HG02571 (cell line): Measurements from ENCODE around the gene LCP2.
A peak's percentile ranks its signal among the peaks of the same experiment; 100 is the strongest.
"Not testable (repeated sequence)": the region's sequence is repeated elsewhere in the genome, so short reads cannot be mapped to it uniquely, and the experiment has no call there.

ENCODE experiments used
- ATAC-seq: cut with Tn5 transposase; IDR thresholded peaks from one replicate; pipeline ENCODE4 v1.9.1; 2021; ENCODE audit warnings: mild to moderate bottlenecking, moderate library complexity; ENCODE audit not compliant: unreplicated experiment

Gene LCP2

DNA sequence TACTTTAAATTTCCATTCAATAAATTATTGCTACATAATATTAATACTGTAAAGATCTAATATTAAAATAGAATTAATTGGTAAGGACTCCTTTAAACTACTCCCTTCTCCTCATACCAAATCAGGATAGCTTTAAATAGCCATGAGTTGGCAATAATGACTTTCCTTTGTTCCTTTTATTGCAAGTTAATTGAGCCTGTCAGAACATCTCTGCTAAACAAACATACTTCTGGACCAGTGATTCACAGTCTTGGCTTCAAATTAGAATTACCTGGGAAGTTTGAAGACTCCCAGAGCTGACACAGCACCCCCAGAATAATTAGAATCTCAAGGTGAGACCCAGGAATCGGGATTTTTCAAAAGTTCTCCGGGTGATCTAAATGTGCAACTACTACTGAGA is 46.1 kb downstream of the LCP2 start:
- ATAC-seq: no peak

DNA sequence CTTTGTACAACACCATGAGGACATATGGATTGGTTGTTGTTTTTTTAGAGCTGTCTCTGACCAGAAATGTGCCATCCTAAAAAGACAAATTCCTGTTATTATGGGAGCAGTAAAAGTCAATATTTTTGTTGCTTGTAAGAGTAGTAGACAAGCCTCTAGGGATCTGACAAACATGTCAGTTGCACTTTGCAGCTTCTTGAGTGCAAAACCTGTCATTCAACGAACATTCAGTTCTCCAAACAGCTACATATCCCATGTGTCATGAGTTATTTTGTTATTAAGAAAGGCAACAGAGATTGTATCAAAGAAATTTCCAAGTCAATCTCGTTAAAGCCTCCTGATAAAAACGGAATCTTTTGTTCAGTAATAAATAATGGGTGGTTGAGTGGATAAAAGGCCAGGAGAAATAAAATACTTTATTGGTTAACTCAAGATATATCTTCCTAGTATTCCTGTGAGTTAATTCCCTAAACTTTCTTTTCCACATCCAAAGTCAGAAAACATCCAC is 46.7 kb downstream of the LCP2 start:
- ATAC-seq: no peak

DNA sequence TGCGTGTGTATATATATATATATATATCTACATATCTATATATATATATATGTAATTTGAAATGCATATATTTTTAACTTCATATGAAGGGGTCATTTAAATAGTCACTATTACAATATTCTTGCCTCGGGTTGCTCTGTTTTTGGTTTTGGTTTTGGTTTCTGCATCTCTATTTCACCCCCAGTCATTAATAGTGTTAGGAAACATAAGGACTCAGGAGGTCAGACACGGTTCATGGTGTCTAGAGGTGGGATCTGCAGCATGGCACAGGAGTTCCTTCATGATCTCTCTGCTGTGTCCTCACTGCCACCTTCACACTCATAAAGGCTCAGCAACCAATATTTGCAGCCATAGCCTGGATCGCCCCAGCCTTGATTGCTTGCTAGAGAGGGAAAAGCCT is 48.2 kb downstream of the LCP2 start:
- ATAC-seq: no peak

DNA sequence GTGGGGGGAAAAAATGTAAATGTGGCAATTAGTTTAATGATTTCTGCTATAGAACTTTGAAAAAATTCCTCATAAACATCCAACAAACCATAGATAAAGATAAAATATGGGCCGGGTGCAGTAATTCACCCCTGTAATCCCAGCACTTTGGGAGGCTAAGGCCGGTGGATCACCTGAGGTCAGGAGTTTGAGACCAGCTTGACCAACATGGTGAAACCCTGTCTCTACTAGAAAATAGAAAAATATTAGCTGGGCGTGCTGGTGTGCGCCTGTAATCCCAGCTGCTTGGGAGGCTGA is 48.7 kb downstream of the LCP2 start:
- not testable (repeated sequence) for ATAC-seq

DNA sequence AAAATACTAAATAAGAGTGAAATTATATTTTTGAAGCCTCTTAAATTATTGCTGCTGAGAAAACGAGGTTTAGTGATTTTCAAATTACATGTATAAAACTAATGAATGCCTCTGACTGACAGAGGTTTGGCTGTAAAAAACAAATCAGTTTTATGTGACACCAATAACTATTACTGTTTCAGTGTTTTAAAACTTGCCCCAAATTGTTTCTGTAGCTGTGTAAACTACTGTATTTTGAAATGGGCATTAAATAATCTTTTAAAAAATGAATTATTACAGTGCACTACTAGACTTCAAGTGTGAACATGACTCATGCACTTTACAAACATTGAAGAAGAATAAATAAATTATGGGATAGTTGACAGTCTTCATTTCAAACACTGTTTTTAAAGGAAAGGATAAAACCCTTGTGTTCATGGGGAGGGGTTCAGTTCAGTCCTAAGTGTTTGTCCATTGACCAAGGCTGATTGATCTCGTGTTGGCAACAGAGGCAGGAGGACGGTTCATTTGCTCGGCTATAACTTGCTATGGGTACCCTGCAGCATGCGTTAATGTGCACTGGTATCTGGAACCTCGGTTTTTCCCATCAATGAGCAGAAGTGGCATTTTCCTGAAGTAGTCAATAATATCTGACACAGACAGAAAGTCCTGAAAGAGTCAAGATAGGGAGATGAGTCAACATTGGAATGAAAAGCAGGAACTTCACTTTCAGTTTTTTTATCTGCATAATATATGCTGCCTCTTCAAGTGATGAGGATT is 49.2 kb downstream of the LCP2 start:
- no peak for ATAC-seq

DNA sequence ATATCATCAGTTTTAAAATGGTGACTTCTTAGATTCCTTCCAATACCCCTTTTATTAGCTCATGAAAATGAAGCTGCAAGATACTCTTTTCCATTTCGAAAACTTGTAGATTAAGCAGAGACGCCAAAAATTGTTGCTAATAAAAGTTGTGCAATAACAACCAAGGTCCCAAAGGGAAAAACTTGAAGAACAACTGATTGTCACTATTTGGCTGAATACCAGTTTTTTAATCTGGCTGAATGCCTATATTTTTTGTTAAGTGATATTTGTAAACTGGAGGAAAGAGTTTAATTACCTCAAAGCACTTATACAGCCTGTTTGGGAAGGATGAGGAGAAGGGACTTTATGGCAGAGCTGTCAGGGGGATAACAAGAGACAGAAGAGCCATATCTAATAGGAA is 50.2 kb downstream of the LCP2 start:
- no peak for ATAC-seq

DNA sequence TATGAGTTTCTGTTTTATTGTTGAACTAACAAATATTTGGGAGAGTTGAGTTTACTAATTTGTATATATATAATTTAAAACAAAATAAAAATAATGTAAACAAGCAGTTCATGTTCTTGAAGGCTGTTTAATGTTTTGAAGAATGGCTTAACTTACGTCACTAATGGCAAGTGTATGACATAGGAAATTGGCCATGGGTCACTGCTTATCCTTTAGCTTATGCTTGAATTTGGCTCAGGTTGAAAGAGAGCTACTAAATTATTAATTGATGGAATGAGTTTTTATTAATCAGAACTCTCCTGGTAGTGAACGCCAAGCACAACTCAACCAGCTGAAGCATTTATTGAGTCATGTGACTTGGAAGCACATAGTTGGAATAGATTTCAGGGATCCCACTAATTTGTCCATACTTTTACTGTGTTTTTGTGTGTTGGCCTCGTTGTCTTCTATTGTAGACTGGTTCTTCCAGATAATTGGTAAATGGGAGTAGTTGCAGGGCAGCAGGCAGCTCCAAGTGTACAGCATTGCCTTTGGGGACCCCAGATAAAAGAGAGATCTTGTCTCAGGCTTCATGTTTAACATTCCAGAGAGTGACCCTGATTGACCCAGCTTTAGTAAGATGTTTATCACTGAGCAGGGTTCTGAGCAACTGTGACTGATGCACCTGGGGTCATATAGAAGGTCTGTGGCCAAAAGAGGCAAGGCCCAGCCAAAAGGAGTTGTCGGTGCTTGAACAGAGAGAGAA is 51.3 kb downstream of the LCP2 start:
- ATAC-seq: no peak

DNA sequence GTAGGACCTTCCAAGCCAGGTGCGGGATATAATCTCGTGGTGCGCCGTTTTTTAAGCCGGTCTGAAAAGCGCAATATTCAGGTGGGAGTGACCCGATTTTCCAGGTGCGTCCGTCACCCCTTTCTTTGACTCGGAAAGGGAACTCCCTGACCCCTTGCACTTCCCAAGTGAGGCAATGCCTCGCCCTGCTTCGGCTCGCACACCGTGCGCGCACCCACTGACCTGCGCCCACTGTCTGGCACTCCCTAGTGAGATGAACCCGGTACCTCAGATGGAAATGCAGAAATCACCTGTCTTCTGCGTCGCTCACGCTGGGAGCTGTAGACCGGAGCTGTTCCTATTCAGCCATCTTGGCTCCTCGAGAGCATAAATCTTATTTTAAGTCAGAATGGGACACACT is 52.1 kb downstream of the LCP2 start:
- not testable (repeated sequence) for ATAC-seq

DNA sequence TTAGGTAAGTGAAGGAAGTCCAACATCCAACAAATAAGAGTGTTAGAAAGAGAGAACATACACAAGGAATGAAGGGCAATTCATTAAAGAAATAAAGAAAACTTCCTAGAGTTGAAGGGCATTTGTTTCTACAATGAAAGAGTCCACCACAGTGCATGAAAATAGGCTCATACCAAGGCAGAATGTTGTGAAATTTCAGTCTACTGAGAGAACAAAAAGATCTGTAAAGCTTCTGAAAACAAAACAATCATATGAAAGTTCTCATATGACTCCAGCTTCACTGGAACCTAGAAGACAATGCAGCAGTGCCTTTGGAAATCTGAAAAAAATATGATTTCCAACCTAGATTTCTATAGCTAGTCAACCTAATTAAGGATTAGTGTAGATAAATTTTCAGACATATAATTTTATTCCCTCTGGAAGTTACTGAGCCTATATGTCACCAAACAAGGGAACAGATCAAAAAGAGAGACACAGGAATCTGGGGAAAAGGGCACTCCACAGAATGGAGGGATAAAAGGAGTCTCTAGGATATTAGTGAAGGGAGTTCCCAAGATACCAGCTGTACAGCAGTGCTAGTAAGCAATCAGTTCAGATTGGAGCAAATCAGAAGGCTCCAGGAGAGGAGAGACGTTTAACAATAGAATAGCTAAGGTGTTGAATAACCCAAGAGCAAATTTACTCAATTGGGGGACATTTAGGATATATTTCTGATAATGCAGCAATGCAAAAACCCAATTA is 59.0 kb downstream of the LCP2 start:
- no peak for ATAC-seq

DNA sequence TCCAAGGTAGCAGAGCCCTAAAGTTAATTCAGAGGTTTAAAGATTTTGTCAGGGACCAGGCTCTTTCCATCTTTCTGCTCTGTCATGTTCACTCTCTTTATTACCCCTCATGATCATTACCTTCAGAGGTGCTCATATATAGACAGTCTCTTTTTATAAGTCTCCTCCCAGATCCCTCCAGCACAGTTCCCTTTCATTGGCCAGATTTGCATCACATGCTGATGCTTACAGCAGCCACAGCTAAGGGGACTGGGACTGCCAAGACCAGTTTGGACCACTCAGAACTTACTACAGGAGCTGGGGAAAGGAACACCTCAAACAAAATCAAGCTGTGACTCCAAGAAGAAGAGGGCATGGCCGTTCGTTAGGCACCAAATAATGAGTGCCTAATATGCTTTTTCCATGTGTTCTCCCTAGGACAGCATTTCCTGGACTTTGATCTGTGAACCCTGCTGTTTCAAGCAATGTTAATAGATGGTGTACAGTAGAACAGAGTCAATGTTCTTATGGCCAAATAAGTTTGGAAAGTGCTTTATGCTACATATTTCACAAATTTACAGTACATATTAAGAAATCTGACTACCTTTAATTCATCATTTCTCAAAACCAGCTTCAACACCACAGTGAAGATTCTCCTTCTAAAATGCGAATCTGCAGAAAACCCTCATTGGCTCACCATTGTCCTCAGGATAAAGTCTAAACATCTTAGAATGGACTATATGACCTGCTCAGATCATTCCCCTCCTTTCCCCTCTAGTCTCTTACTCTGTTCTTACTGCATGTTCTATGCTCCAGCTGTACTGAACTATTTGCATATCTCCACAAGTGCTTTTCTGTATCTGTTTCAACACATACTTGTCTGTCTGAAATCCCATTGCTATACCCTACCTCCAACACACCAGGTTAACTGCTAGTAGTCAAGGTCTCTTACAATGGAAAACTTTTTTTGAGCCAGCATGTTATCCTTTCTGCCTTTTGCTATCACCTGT is 61.4 kb downstream of the LCP2 start:
- no peak for ATAC-seq

DNA sequence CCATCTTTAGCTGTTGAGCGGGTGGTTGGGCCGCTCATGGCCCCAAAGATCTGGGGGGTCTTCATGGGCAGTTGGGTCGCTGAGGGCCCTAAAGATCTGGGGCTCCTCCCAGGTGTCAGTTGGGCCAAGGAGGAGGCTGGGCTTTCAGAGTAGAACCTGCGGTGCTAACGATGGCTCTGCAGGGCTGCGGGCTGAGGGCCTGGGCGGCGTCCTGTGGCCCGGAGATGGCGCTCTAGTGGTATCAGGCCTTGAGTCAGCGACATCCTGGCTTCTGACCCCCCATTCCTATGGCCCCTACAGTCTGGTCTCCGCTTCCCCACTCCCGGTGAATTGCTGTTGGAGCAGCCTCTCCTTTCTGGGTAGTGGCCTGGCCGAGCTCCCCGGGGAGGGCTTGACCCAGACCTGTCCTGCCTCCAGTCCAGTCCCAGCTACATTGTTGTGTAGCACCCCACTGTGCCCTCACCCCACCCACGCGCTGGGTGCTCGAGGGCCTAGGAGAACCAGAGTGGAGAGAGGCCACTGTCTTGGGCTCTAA is 64.2 kb downstream of the LCP2 start:
- no peak for ATAC-seq

DNA sequence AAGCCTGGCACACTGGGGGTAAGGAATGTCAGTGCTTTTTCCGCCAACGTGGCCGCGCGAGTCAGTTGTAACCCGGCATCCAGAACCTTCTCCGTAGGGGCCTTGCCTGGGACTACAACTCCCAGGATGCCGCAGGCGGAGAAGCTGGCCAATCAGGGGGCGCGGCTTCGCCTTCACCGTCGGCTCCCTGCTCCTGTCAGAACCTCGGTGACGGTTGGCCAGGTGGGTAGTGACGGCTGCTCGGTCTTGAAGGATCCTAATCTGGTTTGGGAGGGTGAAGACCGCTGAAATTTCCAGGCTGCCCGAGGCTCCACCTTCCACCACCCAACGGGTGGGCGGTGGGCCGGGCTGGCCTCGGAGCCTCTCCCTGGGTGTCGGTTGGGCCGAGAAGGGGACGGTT is 64.8 kb downstream of the LCP2 start, which contains the start of gene C5orf58:
Gene C5orf58, plus strand, starts transcription at position 200 of the 400 bp plus-strand sequence. CDS start 1,992 bp downstream, outside the sequence.
- ATAC-seq: no peak

DNA sequence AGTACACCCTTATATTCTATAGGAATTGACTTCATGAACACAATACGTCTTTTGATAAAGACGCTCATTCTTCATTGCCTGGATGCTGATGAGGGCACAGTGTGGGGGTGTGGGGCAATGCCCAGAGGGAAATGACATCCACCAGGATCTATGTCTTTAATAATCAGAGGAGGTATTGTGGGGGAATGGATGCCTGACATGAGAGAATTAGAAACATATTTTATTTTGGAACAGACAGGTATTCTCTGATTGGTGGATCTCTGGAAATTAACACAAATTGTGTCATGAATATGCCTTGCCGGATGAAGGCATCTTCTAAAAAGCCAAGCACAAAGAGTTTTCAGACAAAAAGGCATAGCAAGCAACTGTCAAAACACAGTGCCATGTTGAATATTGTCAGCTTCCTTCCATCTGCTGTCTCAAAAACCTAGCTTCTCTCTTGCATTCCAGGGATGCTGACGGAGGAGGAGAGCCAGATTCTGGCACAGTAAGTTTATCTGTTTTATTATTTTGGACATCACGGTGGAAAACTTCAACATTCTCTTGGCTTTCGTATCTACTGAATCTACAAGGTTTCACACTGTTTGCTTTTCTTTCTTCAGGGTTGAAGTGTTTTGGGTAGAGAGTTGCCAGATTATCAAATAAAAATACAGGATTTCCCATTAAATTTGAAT is 68.7 kb downstream of the LCP2 start:
- ATAC-seq: no peak

DNA sequence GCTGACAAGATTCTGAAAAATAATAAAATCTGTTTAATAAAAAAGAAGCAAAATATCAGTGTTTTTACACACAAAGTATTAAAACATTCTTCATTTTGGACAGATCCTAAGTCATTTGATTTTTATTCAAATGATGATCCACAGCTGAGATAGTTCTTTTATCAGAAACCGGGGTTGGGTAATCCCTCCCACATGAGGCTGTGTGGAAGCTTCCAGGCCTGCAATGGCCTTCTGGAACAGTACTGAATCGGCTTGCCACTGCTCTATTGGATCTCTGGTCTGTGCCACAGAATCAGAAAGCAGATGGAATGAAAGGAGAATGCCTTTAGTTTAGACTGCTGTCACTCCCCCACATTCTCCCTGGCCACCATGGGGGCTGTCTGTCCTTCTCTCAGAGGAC is 70.9 kb downstream of the LCP2 start:
- no peak for ATAC-seq

DNA sequence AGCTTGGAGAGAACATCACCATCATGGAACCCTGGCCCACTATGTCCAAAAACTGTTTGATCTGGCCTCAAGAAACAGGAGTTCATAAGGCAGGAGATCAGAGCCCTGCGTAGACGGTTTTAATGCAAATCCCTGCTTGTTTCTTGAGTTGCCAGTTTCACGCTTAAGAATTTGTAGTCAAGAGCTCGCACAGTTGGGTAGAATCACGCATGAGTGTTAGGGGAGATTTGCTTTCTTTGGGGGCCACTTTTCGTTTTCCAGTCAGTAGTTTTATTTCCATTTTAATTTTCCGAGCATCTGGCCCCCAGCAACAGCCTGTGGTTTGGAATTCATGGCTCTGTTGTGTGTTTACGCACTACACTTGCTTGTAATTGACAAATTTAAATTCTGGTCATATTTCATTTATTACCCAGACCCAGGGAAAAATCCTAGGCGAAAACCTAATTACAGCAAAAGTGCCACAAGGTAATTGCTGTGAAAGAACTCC is 71.4 kb downstream of the LCP2 start:
- no peak for ATAC-seq

DNA sequence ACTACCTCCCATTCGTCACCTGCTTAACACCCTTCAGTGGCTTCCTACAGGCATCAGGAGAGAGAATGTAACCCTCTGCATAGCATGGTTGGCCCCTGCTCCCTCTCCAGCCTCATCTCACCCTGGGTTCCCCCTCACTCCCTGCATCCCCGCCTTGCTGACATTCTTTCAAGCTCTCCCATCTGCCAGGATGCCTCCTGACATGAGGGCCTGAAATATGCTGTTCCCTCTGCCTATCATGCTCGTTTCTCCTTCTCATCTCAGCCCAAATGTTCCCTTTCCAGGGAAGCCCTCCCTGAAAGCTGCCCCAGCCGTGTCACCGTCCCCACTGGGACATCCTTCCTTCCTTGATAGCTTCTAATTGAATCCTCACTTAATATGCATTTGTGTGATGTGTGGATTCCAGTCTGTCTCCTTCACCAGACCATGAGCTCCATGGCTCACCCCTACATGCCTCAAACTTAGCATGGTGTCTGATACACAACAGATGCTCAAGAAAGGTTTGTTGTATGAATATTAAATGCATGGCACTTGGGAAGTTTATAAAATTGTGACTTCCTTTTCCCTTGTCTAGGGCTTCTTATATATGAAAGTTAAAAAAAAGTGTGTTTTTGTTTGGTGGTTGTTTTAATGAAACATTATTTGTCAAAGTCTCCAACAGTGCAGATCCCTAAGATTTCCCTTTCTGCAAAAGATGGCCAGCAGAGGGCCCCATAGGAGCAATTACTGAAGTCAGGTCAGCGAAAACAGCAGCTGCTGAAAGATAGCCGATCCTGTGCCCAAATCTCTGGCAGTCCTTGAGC is 72.0 kb downstream of the LCP2 start:
- ATAC-seq: peak; percentile 53

DNA sequence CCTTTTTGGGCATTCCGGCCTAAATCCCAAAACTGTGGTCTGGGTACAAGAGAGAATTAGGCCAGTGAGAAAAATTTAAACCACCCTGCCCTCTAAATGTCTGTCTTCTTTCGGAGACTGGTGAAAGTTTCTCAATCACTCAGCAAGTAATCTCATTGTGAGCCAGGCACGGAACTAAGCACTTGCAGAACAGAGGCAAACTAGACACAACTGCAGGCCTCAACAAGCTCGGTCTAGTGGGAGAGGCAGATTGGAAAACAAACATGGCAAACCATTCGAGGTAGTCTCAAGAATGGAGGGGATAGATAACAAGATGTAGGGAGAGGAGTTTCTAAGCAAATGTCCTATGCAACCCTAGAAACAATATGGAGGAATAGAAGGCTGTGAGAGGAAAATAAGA is 73.7 kb downstream of the LCP2 start:
- no peak for ATAC-seq

DNA sequence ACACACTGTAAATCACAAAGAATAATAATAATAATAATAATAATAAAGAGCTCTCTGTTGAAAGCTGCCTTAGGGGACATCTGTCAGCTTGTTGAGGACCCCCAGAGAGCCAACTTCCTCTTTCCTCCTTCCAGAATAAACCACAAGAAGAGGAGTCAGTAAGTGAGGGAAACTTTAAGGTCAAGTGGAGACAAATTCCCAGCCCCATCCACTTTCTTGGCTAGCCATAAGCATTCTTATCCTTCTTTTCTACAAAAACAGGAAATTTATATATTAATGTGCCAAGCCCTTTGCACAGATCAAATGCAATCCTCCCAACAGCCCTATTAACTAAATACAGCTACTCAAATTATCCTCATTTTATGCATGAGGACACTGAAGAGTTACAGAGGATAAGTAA is 74.2 kb downstream of the LCP2 start:
- no peak for ATAC-seq

DNA sequence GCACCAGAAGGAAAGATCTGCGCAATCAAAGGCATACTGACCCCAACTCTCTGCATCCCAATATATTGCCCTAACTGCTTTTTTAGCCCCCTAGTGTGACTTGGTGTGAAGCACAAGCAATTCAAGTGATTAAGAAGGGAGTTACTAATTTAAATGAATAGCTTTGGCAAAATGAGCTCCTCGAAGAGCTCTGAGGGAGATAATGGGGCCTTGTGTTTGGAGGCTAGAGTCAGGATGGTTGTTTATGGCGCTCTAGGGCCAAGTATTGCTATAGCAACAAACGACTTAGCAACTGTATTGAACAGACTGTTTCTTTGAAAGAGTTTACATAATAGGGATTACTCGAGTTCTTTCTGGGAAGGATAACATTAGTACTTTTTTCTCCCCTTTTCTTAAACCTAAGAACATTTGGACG is 76.2 kb downstream of the LCP2 start:
- no peak for ATAC-seq
